Uterus (tissue), 4 donors: Measurements from ENCODE around the gene PDE4D. TPM values are rescaled to one million over a fixed set of nuclear protein-coding genes. Genes with fewer than 3 reads are reported as not detected.
A peak's percentile ranks its signal among the peaks of the same experiment; 100 is the strongest.
"Not testable (repeated sequence)": the region's sequence is repeated elsewhere in the genome, so short reads cannot be mapped to it uniquely, and the experiment has no call there.

Experiments
- DNase-seq, 2 donors: peaks; one replicate each; pipeline ENCODE4 v3.0.0-alpha.2; 2019 to 2020
- H3K27ac ChIP-seq, 2 donors: fragments of 200-600 bp; sonication (generic); 1 replicate in 1 of 2; 2 replicates in 1 of 2; pipeline ENCODE4 v1.5.1; 2016 to 2018
- H3K27me3 ChIP-seq, 2 donors: fragments of 200-600 bp; sonication (generic); one replicate each; pipeline ENCODE4 v1.5.1; 2018 to 2019; ENCODE audit warnings: control low read depth in 1 of 2
- H3K36me3 ChIP-seq, 2 donors: fragments of 200-600 bp; sonication (generic); one replicate each; pipeline ENCODE4 v1.5.1; 2019; ENCODE audit warnings: control low read depth in 1 of 2
- H3K4me1 ChIP-seq, 2 donors: fragments of 200-600 bp; sonication (generic); one replicate each; pipeline ENCODE4 v1.5.1; 2018 to 2019; ENCODE audit warnings: control low read depth in 1 of 2
- H3K4me3 ChIP-seq, 2 donors: fragments of 200-600 bp; sonication (generic); 1 replicate in 1 of 2; 2 replicates in 1 of 2; pipeline ENCODE4 v1.5.1; 2018 to 2019; ENCODE audit warnings: mild to moderate bottlenecking in 1 of 2
- H3K9me3 ChIP-seq, 2 donors: fragments of 200-600 bp; sonication (generic); one replicate each; pipeline ENCODE4 v1.5.1; 2019; ENCODE audit warnings: control low read depth in 1 of 2
- POLR2A ChIP-seq, 2 donors: fragments of 450-650 bp; IDR thresholded peaks; one replicate each; pipeline ENCODE4 v1.6.1; 2016; ENCODE audit warnings: antibody characterized with exemption in 2 of 2, mild to moderate bottlenecking in 1 of 2, moderate library complexity in 1 of 2
- intact Hi-C: fragments of 100-400 bp; cut with DNase I; formaldehyde crosslinking; loops from one replicate; pipeline ENCODE4 v1.15.1; 2023; ENCODE audit warnings: low total_unique reads
- total RNA-seq, 4 donors: library from RNA; depleted of rRNA in 3 of 4; stranded (reverse); fragments of >200 nt in 3 of 4; gene quantifications; one replicate each; pipeline versions ENCODE4 v1.1.0 to v1.2.4, GENCODE V29; 2014 to 2023
- TF ChIP-seq, protein P1 (sequence below), 4 experiments: fragments of 200-600 bp in 2 of 4; fragments of 450-650 bp in 2 of 4; sonication (generic) in 2 of 4; IDR thresholded peaks; one replicate each; pipeline ENCODE4 v1.5.1; 2016 to 2019; ENCODE audit warnings: antibody characterized with exemption in 4 of 4, mild to moderate bottlenecking in 2 of 4, moderate library complexity in 1 of 4
- donor health status: DM: yes; HTN: yes; CAD: no.

Gene PDE4D
- total RNA-seq, 4 donors from 2014 or later, result 27.1 to 77.0 (median 45.8) TPM

DNA sequence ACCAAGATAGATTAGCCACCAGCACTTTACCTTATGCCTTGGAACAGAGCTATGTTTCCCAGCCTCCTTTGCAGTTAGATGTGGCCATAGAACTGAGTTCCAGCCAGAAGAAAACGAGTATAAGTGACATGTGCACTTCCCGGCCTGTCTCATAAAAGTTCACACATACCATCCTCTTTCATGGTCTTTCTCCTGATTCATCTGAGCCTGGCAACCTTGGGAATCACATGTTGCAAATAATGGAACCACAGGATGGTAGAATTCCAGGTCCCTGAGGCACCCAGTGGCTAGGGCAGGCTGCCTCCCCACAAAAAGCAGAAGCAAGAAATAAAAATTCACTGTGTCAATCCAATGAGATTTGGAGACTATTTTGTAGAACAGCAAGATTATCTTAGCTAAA, 128.1 kb downstream of the PDE4D start:
- TF ChIP-seq POLR2A (IDR thresholded peaks at IDR 0.05), result no peak
- TF ChIP-seq, protein P1, sequence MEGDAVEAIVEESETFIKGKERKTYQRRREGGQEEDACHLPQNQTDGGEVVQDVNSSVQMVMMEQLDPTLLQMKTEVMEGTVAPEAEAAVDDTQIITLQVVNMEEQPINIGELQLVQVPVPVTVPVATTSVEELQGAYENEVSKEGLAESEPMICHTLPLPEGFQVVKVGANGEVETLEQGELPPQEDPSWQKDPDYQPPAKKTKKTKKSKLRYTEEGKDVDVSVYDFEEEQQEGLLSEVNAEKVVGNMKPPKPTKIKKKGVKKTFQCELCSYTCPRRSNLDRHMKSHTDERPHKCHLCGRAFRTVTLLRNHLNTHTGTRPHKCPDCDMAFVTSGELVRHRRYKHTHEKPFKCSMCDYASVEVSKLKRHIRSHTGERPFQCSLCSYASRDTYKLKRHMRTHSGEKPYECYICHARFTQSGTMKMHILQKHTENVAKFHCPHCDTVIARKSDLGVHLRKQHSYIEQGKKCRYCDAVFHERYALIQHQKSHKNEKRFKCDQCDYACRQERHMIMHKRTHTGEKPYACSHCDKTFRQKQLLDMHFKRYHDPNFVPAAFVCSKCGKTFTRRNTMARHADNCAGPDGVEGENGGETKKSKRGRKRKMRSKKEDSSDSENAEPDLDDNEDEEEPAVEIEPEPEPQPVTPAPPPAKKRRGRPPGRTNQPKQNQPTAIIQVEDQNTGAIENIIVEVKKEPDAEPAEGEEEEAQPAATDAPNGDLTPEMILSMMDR (IDR thresholded peaks at IDR 0.05), result no peak
- Histone ChIP-seq H3K4me3 (no peak overlapping the region), H3K27me3 (no peaks in the 10 kb centered on the region), H3K36me3 (no peaks in the 10 kb centered on the region), H3K4me1 (no peaks in the 10 kb centered on the region), H3K9me3 (no peaks in the 10 kb centered on the region), H3K27ac (peak overlapping the region in 1 of 2 donors; percentile 83)
- intact Hi-C loops, result no loop called here
- DNase-seq, result no peak

DNA sequence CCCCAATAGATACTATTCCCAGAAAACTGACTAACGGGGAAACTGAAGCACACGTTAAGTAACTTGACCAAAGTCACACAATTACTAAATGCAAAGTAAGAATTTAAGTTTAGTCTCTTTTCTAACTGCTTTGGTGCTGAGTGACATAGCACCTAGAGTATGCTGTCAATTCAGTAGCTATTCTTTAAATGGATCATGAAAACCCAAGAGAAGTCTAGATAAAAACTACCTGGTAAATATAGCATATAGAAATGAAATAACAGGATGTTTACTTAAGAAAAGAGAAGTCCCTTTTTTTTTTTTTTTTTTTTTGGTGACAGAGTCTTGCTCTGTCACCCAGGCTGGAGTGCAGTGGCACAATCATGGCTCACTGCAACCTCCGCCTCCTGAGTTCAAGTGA, 129.2 kb downstream of the PDE4D start:
- no peaks in the 10 kb centered on the region for H3K27me3 ChIP-seq
- TF ChIP-seq POLR2A (IDR thresholded peaks at IDR 0.05), result no peak
- TF ChIP-seq, protein P1 (IDR thresholded peaks at IDR 0.05), result no peak
- H3K36me3 ChIP-seq, result no peaks in the 10 kb centered on the region
- H3K9me3 ChIP-seq, result no peaks in the 10 kb centered on the region
- intact Hi-C loops, result no loop called here
- no peaks in the 10 kb centered on the region for H3K4me1 ChIP-seq
- DNase-seq, result no peak
- H3K27ac ChIP-seq, result no peak overlapping the region
- H3K4me3 ChIP-seq, result no peak overlapping the region

DNA sequence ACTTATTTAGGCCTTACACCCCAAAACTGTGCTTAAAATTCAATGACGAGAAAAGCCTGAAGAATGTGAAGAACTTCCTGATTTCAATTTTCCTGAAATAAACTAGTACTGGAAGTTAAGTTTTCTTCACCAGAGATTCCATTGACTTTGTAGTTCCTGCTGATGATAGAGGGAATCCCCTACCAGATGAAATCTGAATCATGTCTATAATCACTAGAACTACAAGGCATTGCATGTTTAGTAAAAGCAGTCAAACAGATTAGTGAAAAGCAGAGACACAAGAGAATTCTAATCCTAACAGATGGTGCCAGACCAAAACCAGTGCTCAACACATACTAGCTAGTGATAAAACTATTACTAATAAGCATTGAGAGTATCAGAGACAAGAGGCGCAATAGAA, 130.0 kb downstream of the PDE4D start:
- no peaks in the 10 kb centered on the region for H3K9me3 ChIP-seq
- no peak overlapping the region for H3K4me3 ChIP-seq
- H3K27me3 ChIP-seq, result no peaks in the 10 kb centered on the region
- no peaks in the 10 kb centered on the region for H3K4me1 ChIP-seq
- H3K36me3 ChIP-seq, result no peaks in the 10 kb centered on the region
- H3K27ac ChIP-seq, result no peak overlapping the region
- TF ChIP-seq POLR2A (IDR thresholded peaks at IDR 0.05), result no peak
- TF ChIP-seq, protein P1 (IDR thresholded peaks at IDR 0.05), result no peak
- no peak for DNase-seq
- intact Hi-C loops, result no loop called here

DNA sequence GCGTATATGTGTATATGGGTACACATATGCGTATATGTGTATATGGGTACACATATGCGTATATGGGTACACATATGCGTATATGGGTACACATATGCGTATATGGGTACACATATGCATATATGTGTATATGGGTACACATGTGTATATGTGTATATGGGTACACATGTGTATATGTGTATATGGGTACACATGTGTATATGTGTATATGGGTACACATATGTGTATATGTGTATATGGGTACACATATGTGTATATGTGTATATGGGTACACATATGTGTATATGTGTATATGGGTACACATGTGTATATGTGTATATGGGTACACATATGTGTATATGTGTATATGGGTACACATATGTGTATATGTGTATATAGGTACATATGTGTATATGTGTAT, 131.3 kb downstream of the PDE4D start:
- H3K4me3 ChIP-seq, H3K9me3 ChIP-seq, H3K27me3 ChIP-seq, DNase-seq, H3K27ac ChIP-seq, H3K4me1 ChIP-seq, H3K36me3 ChIP-seq, intact Hi-C loops: not testable (repeated sequence)

DNA sequence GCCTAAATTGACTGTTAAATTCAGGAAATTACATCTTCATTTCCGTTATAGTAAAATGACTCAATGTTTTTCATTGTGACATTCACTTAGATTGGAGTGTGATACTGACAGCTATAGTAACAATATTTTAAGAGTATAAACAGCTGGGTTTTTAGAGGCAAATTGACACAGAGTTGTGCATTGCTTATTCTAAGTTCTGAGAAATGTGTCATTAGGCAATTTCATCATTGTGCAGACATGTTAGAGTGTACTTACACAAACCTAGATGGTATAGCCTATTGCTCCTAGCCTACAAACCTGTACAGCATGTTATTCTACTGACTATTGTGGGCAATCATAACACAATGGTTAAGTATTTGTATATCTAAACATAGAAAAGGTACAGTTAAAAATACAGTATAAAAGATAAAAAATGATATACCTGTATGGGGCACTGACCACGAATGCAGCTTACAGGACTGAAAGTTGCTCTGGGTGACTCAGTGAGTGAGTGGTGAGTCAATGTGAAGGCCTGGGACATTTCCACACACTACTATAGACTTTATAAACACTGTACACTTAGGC, 132.7 kb downstream of the PDE4D start:
- no peaks in the 10 kb centered on the region for H3K27me3 ChIP-seq
- no peaks in the 10 kb centered on the region for H3K9me3 ChIP-seq
- H3K4me1 ChIP-seq, result no peaks in the 10 kb centered on the region
- TF ChIP-seq, protein P1 (IDR thresholded peaks at IDR 0.05), result no peak
- no peak for TF ChIP-seq POLR2A (IDR thresholded peaks at IDR 0.05)
- intact Hi-C loops, result no loop called here
- H3K4me3 ChIP-seq, result no peak overlapping the region
- H3K27ac ChIP-seq, result no peak overlapping the region
- no peak for DNase-seq
- H3K36me3 ChIP-seq, result no peaks in the 10 kb centered on the region
